ENCODE measurements around the gene SMIM29. TPM values are rescaled to one million over a fixed set of nuclear protein-coding genes. Genes with fewer than 3 reads are reported as not detected.
A peak's percentile ranks its signal among the peaks of the same experiment; 100 is the strongest.

Gene SMIM29
- total and polyA plus RNA-seq, 9 donors = 2.0 to 26.6 (median 17.8) TPM

GRCh38 chr6:34233867-34234266 lies 14.9 kb downstream of the SMIM29 start:
- Histone ChIP-seq H3K36me3 (no peaks in the 10 kb centered on the region), H3K27me3 (no peaks in the 10 kb centered on the region), H3K9me3 (no peaks in the 10 kb centered on the region), H3K4me1 (ENCODE audit: insufficient read depth) (no peaks in the 10 kb centered on the region), H3K4me3 (no peak overlapping the region), H3K27ac (no peak overlapping the region)
- no peak for TF ChIP-seq POLR2A (IDR thresholded peaks at IDR 0.05)
- no peak for TF ChIP-seq EP300 (IDR thresholded peaks at IDR 0.05)
- TF ChIP-seq CTCF (IDR thresholded peaks at IDR 0.05) = no peak
- WGBS, 3 donors = 86 to 90% (median 87%) methylated on average over 7 of the region's 7 CpGs
- peak in 1 of 5 donors; percentile 14 for DNase-seq
- intact Hi-C loops (cut with DNase I) = no loop called here

GRCh38 chr6:34232901-34233300 lies 15.9 kb downstream of the SMIM29 start:
- WGBS, 3 donors = 77 to 81% (median 78%) methylated on average over 5 of the region's 5 CpGs
- DNase-seq = peak in 1 of 5 donors; percentile 12
- Histone ChIP-seq H3K27ac (no peak overlapping the region), H3K4me3 (no peak overlapping the region), H3K4me1 (ENCODE audit: insufficient read depth) (no peaks in the 10 kb centered on the region), H3K36me3 (no peaks in the 10 kb centered on the region), H3K27me3 (no peaks in the 10 kb centered on the region), H3K9me3 (no peaks in the 10 kb centered on the region)
- intact Hi-C loops (cut with DNase I) = no loop called here
- no peak for TF ChIP-seq EP300 (IDR thresholded peaks at IDR 0.05)
- TF ChIP-seq CTCF (IDR thresholded peaks at IDR 0.05) = no peak
- TF ChIP-seq POLR2A (IDR thresholded peaks at IDR 0.05) = no peak

DNA sequence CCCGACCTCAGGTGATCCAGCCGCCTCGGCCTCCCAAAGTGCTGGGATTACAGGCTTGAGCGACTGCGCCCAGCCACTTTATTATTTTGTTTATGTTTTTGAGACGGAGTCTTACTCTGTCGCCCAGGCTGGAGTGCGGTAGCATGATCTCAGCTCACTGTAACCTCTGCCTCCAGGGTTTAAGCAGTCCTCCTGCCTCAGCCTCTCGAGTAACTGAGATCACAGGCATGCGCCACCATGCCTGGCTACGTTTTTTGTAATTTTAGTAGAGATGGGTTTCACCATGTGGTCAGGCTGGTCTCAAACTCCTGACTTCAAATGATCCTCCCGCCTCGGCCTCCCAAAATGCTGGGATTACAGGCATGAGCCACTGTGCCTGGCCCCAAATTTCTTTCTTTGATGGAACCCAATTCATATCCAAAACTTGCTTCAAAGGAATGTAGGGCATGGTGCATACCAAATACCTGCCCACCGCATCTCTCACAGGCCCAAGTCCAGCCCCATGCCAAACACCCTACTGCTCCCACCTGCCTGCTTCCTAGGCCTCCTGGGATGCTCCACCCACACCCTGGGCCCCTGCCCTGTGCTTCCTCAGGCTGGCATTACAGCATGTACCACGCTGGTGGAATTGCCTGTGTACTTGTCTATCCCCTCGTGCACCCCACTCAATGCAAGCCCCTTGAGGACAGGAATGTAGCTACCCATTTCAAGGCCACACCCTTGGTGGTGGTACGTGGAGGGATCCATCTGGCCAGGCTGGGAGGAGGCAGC lies 17.1 kb downstream of the SMIM29 start:
- intact Hi-C loops (cut with DNase I) = no loop called here
- 92 to 93% (median 93%) methylated on average over 17 of the region's 17 CpGs for WGBS, 3 donors
- Histone ChIP-seq H3K9me3 (no peaks in the 10 kb centered on the region), H3K4me3 (no peak overlapping the region), H3K36me3 (no peaks in the 10 kb centered on the region), H3K4me1 (ENCODE audit: insufficient read depth) (no peaks in the 10 kb centered on the region), H3K27ac (no peak overlapping the region), H3K27me3 (no peaks in the 10 kb centered on the region)
- no peak for DNase-seq
- TF ChIP-seq EP300 (IDR thresholded peaks at IDR 0.05) (no peak), CTCF (IDR thresholded peaks at IDR 0.05) (no peak), POLR2A (IDR thresholded peaks at IDR 0.05) (no peak)

DNA sequence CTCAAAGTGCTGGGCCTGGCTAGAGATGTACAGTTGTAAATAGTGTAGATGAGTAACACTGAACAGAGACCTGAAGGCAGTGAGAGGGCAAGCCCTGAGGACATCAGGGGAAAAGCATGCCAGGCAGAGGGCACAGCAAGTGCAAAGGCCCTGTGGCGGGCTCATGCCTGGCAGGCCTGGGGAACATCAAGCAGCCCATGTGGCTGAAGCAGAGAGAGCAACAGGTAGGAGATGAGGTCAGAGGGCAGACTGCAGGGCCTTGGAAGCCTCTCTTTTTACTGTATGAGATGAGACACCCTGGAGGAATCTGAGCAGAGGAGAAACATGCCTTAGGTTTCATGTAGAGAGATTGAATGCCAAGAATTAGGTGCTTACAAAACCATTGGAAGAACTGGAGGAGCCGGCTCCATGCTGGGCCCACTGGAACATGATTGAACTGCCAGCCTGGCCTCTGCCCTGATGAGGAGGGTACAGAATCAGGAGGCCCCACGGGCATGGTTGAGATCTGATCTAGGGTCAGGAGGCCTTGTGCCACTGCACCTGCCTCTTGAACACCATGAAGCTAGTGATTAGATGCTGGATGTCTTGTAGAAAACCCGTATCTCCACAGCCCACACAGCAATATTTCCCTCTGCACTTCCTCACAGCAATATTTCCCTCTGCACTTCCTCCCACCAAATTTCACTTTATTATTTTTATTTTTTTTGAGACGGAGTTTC lies 18.0 kb downstream of the SMIM29 start:
- DNase-seq = peak in 1 of 5 donors; percentile 8
- no peaks in the 10 kb centered on the region for H3K36me3 ChIP-seq
- no peak for TF ChIP-seq CTCF (IDR thresholded peaks at IDR 0.05)
- TF ChIP-seq POLR2A (IDR thresholded peaks at IDR 0.05) = no peak
- TF ChIP-seq EP300 (IDR thresholded peaks at IDR 0.05) = no peak
- H3K4me3 ChIP-seq = no peak overlapping the region
- intact Hi-C loops (cut with DNase I) = no loop called here
- H3K27ac ChIP-seq = no peak overlapping the region
- no peaks in the 10 kb centered on the region for H3K27me3 ChIP-seq
- H3K4me1 ChIP-seq (ENCODE audit: insufficient read depth) = no peaks in the 10 kb centered on the region
- no peaks in the 10 kb centered on the region for H3K9me3 ChIP-seq
- 84 to 90% (median 87%) methylated on average over 5 of the region's 5 CpGs for WGBS, 3 donors
